ENCODE measurements around the gene SEL1L2.

DNA sequence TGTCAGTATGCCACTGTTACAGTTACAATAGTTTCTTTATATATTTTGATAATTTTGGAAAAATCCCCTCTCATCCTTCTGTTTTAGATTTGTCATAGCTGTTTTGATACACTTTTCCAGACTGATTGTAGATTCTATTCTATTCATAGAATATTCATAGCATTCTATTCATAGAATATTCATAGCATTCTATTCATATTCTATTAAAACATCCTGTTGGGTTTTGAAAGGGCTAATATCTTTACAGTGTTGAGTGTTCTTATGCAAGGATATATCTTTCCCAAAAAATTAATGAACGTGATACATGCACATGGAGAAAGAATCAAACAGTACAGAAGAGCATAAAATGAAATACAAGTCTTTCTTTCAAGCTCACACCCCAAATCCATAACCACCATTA, 42.9 kb upstream of the SEL1L2 start:
- no peak for TF ChIP-seq POLR2A (IDR thresholded peaks at IDR 0.05)
- TF ChIP-seq, protein P1, sequence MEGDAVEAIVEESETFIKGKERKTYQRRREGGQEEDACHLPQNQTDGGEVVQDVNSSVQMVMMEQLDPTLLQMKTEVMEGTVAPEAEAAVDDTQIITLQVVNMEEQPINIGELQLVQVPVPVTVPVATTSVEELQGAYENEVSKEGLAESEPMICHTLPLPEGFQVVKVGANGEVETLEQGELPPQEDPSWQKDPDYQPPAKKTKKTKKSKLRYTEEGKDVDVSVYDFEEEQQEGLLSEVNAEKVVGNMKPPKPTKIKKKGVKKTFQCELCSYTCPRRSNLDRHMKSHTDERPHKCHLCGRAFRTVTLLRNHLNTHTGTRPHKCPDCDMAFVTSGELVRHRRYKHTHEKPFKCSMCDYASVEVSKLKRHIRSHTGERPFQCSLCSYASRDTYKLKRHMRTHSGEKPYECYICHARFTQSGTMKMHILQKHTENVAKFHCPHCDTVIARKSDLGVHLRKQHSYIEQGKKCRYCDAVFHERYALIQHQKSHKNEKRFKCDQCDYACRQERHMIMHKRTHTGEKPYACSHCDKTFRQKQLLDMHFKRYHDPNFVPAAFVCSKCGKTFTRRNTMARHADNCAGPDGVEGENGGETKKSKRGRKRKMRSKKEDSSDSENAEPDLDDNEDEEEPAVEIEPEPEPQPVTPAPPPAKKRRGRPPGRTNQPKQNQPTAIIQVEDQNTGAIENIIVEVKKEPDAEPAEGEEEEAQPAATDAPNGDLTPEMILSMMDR (IDR thresholded peaks at IDR 0.05): no peak
